Spinal cord (tissue), 10 donors: ENCODE data around the gene KIF1B. TPM values are rescaled to one million over a fixed set of nuclear protein-coding genes. Genes with fewer than 3 reads are reported as not detected.

ENCODE experiments used
- DNase-seq, 6 donors: peaks; one replicate each; pipeline versions ENCODE4 v3.0.0 to v3.0.0-alpha.2; 2013 to 2015; ENCODE audit warnings: low spot score in 6 of 6, low read depth in 4 of 6
- H3K27ac ChIP-seq: one replicate; pipeline ENCODE4 v1.5.1; 2013; ENCODE audit warnings: low read depth, low read length, control low read depth
- H3K27me3 ChIP-seq: one replicate; pipeline ENCODE4 v1.6.1; 2013; ENCODE audit warnings: low read length; ENCODE audit not compliant: control insufficient read depth, insufficient read depth
- H3K36me3 ChIP-seq: one replicate; pipeline ENCODE4 v1.6.1; 2013; ENCODE audit warnings: low read length; ENCODE audit not compliant: control insufficient read depth, insufficient read depth
- H3K4me1 ChIP-seq: one replicate; pipeline ENCODE4 v1.6.1; 2013; ENCODE audit warnings: low read length; ENCODE audit not compliant: control insufficient read depth, insufficient read depth
- H3K4me3 ChIP-seq: one replicate; pipeline ENCODE4 v1.5.1; 2013; ENCODE audit warnings: low read depth, low read length, control low read depth
- H3K9me3 ChIP-seq: one replicate; pipeline ENCODE4 v1.6.1; 2013; ENCODE audit warnings: low read length; ENCODE audit not compliant: control insufficient read depth, insufficient read depth
- whole genome bisulfite sequencing: methylation state at CpG from one replicate; pipeline ENCODE4 v1.1.5; 2013; ENCODE audit warnings: missing lambda C conversion rate; ENCODE audit not compliant: insufficient coverage; 5-methylcytosine and 5-hydroxymethylcytosine counted together
- polyA plus RNA-seq, 2 donors: library from polyadenylated mRNA; unstranded; fragments of 120-200 nt; gene quantifications; one replicate each; pipeline ENCODE4 v1.2.1, GENCODE V29; 2013; ENCODE audit not compliant: insufficient read length in 2 of 2
- total RNA-seq, 2 donors: library from RNA; depleted of rRNA in 1 of 2; stranded (reverse); fragments of 120-200 nt in 1 of 2; fragments of >200 nt in 1 of 2; gene quantifications; one replicate each; pipeline versions ENCODE4 v1.2.3 to v1.2.4, GENCODE V29; 2013 to 2014
- donor health status: healthy.

KIF1B gene
- total and polyA plus RNA-seq, 4 donors, result 102 to 220 (median 195) TPM

DNA sequence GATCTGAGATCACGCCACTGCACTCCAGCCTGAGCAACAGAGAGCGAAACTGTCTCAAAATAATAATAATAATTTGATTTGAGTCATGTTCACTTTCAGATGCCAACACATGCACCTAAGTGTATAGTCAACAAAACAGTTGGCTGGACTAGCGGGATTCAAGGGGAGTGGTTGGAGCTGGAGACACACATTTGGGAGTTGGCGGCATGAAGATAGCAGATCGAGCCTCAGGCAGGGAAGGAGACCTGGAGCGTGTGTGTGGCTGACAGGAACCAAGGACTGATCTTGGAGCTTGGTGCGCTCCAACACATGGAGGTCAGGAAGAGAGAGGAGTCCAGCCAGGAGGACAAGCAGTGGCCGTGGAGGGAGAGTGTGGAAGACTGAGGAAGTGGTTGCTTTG, 173.8 kb downstream of the KIF1B start:
- no peak overlapping the region for H3K4me3 ChIP-seq
- peaks cover 10% of the 10 kb centered on the region for H3K4me1 ChIP-seq
- H3K36me3 ChIP-seq, result peaks cover 52% of the 10 kb centered on the region
- H3K27ac ChIP-seq, result no peak overlapping the region
- WGBS, result 100% methylated on average over 5 of the region's 8 CpGs
- DNase-seq, result no peak
- no peaks in the 10 kb centered on the region for H3K9me3 ChIP-seq
- H3K27me3 ChIP-seq, result no peaks in the 10 kb centered on the region

DNA sequence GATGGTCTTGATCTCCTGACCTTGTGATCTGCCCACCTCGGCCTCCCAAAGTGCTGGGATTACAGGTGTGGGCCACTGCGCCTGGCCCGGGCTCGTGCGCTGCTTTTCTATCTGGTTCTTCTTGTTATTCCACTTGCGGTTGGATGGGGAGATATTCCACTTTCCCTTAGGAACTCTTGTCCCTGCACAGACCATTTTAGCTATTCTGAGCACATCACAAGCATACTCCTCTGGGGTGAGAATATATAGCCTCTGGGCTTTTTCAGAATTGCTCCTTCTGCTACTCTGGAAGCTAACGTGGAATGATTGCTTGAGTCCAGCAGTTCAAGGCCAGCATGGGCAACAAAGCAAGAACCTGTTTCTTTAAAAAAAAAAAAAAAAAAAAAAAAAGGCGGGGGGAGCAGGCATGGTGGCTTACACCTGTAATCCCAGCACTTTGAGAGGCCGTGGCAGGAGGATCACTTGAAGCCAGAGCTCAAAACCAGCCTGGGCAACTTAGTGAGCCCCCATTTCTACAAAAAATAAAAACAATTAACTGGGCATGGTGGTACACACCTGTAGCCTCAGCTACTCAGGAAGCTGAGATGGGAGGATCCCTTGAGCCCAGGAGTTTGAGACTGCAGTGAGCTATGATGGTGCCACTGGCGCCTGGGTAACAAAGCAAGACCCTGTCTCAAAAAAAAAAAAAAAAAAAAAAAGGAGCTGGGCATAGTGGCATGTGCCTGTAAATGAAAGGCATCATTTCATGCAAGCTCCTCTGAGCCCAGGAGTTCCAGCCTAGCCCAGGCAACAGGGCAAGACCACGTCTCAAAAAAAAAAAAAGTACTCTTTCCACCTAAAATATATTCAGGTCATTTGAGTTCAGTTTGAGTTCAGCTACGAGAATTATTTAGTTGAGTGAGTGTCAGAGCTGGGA, 176.6 kb downstream of the KIF1B start:
- peak in 1 of 6 donors; percentile 12 for DNase-seq
- Histone ChIP-seq H3K27me3 (no peaks in the 10 kb centered on the region), H3K27ac (peak overlapping the region; percentile 84), H3K9me3 (no peaks in the 10 kb centered on the region), H3K4me1 (peaks cover 10% of the 10 kb centered on the region), H3K36me3 (peaks cover 43% of the 10 kb centered on the region), H3K4me3 (peak overlapping the region; percentile 9)
- whole genome bisulfite sequencing, result no CpG with 5 or more reads among the region's 12 CpGs

DNA sequence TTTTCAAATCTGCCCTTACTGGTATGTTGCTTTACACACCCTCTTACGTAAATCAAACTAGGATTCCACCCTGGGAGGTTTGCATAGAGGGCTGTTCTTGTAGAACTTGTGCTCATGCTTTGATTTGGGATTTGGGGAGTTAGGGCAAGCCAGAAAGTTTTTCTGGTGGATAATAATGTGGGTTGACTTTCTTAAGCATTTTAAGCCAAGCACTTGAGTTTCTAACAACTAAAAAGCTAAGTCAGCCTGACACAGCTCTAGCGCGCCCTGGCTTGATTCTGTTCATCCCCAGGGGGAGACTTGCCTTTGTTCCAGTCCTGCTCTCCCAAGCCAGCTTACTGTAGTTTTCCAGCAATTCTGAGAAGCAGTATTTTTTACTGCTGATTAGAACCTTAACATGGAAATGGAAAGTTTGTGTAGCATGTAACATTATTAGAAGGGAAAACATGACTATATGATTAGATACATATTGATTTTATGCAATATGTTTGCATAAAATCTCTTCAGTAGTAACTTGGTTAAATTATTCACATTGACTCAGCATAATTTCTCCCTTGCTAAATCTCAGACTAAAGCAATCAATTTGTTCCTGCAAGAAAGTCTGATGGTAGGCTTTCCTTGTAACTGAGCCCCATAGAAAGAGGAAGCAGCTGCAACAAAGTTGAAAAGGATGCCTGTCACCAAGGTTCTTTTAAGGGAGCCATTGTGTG, 177.5 kb downstream of the KIF1B start:
- H3K4me3 ChIP-seq, result peak overlapping the region; percentile 9
- H3K9me3 ChIP-seq, result no peaks in the 10 kb centered on the region
- H3K36me3 ChIP-seq, result peaks cover 35% of the 10 kb centered on the region
- DNase-seq, result peak in 3 of 6 donors; percentile 15 to 59 (median 44)
- H3K27me3 ChIP-seq, result no peaks in the 10 kb centered on the region
- peaks cover 10% of the 10 kb centered on the region for H3K4me1 ChIP-seq
- no CpG with 5 or more reads among the region's 3 CpGs for WGBS
- H3K27ac ChIP-seq, result peak overlapping the region; percentile 84

DNA sequence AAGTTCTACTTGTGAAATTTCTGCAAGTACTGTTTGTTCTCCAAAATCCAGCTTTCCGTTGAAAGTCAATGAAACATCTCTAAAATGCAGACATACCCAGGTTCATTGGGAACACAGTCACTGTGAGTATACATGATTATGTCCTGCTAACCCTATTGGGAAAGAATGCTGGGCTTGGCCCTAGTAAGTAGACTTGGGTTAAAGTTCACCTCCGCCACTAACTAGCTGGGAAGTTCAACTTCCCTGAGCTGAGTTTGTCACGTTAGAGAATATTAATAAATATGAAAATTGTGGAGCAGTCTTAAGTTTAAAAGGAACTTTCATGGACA, 178.0 kb downstream of the KIF1B start:
- WGBS, result 100% methylated on average over 1 of the region's 3 CpGs
- peak overlapping the region; percentile 84 for H3K27ac ChIP-seq
- no peaks in the 10 kb centered on the region for H3K9me3 ChIP-seq
- no peak overlapping the region for H3K4me3 ChIP-seq
- H3K27me3 ChIP-seq, result no peaks in the 10 kb centered on the region
- no peak for DNase-seq
- H3K4me1 ChIP-seq, result peaks cover 10% of the 10 kb centered on the region
- peaks cover 35% of the 10 kb centered on the region for H3K36me3 ChIP-seq

DNA sequence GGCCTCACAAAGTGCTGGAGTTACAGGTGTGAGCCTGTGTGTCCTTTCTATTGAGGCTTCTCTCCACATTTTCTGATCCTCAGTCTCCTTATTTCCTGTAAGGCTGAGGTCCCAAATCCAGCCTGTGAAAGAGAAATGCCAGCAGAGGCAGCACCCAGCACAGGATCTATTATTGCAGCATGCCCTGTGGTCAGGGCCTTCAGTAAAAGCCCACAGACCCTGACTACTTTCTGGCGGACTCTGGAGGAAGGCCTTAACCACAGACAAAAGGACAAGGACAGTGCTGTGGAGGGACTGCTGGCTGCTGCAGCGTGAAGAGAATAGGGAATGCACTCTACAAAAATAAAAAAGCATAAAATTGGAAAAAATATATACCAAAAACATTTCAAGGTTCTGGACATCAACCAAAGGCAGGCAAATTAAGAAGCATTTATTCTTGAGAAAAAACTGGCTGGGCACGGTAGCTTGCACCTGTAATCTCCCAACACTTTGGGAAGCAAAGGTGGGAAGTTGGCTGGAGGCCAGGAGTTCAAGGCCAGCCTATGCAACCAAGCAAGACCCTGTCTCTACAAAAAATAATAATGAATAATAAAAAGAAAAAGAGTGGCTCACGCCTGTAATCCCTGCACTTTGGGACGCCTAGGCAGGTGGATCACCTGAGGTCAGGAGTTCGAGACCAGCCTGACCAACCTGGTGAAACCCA, 179.1 kb downstream of the KIF1B start:
- H3K9me3 ChIP-seq, result peaks cover under 1% of the 10 kb centered on the region
- no peak overlapping the region for H3K4me3 ChIP-seq
- H3K27me3 ChIP-seq, result no peaks in the 10 kb centered on the region
- 96% methylated on average over 3 of the region's 6 CpGs for WGBS
- H3K36me3 ChIP-seq, result peaks cover 25% of the 10 kb centered on the region
- peaks cover 10% of the 10 kb centered on the region for H3K4me1 ChIP-seq
- no peak for DNase-seq
- no peak overlapping the region for H3K27ac ChIP-seq

DNA sequence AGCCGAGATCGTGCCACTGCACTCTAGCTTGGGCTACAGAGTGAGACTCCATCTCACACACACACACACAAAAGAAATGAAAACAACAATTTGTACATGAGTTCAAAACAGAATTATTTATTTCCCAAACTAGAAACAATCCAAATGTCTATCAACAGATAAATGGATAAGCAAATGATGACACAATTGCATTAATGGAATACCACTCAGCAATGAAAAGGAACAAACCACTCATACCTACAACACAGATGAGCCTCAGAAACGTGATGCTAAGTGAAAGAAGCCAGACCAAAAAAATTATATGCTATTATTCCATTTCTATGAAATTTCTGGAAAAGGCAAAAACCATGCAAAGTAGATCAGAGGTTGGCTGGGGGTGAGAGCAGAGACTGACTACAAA, 186.5 kb downstream of the KIF1B start:
- no peak for DNase-seq
- H3K36me3 ChIP-seq, result peaks cover 5% of the 10 kb centered on the region
- H3K4me1 ChIP-seq, result peaks cover 21% of the 10 kb centered on the region
- H3K9me3 ChIP-seq, result peaks cover 3% of the 10 kb centered on the region
- H3K4me3 ChIP-seq, result no peak overlapping the region
- WGBS, result 100% methylated on average over 1 of the region's 3 CpGs
- no peak overlapping the region for H3K27ac ChIP-seq
- H3K27me3 ChIP-seq, result no peaks in the 10 kb centered on the region

DNA sequence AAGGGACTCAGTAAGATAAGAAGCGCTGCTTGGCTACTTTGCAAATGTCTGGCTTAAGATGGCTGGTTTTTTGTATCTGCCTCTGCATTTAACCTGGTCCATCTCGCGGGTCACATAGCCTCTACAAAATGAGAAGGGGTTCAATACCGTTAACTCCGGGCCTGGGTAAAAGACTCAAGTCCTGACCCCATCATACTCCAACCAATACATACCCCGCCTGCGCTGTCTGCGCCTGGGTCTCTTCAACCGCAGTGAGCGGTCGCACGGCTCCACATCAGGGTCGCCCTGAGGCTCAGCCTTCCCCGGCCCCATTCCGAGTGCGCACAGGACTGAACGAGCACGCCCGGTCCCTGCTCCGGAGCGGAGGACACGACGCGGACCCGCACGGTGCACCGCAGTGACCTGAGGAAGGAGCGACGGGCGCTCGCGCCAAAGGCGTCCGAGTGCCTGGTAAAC, 187.9 kb downstream of the KIF1B start:
- Histone ChIP-seq H3K36me3 (peaks cover 18% of the 10 kb centered on the region), H3K27ac (peak overlapping the region; percentile 79), H3K27me3 (no peaks in the 10 kb centered on the region), H3K4me1 (peaks cover 21% of the 10 kb centered on the region), H3K9me3 (peaks cover 3% of the 10 kb centered on the region), H3K4me3 (peak overlapping the region; percentile 81)
- no peak for DNase-seq
- WGBS, result 2% methylated on average over 34 of the region's 34 CpGs

DNA sequence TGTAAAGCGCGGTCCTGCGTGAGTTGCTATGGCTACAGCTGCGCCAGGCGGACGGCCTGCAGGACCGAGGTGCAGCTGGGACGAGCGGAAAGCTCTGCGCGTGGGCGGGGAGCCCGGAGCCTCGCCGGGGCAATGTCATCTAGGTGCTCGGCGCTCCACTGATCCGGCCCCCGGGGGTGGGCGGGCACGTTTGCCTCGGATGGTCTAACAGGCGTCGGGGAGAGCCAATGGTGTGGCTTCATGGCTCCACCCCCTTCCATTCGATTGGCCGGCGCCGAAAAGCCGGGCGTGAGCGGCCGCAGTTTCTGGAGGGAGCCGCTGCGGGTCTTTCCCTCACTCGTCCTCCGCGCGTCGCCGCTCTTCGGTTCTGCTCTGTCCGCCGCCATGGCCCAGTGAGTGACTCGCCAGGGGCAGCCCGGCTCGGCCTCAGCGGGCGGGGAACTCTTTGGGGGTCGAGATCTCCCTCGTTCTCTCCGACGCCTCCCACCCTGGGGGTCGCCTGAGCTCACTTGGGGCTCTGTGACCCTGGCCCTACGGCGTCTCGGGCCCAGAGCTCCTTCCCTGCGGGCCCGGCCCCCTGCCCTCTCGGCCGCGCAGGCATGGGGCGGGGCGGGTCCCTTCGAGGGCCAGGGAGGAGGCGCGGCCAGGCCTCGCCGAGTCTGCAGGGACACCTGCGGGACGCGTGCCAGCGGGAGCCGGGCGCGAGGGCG, 188.5 kb downstream of the KIF1B start, which contains the start of gene PGD:
Gene PGD, plus strand, starts transcription at position 331 of the 710 bp plus-strand sequence. Its CDS starts 54 bp downstream, at position 385.
- WGBS, result under 1% methylated on average over 76 of the region's 76 CpGs
- Histone ChIP-seq H3K36me3 (peaks cover 22% of the 10 kb centered on the region), H3K9me3 (peaks cover 3% of the 10 kb centered on the region), H3K27me3 (no peaks in the 10 kb centered on the region), H3K4me1 (peaks cover 21% of the 10 kb centered on the region), H3K4me3 (peak within 1 kb of the TSS; percentile 81), H3K27ac (peak within 1 kb of the TSS; percentile 93)
- peak; percentile 88 to 99 (median 96) for DNase-seq

DNA sequence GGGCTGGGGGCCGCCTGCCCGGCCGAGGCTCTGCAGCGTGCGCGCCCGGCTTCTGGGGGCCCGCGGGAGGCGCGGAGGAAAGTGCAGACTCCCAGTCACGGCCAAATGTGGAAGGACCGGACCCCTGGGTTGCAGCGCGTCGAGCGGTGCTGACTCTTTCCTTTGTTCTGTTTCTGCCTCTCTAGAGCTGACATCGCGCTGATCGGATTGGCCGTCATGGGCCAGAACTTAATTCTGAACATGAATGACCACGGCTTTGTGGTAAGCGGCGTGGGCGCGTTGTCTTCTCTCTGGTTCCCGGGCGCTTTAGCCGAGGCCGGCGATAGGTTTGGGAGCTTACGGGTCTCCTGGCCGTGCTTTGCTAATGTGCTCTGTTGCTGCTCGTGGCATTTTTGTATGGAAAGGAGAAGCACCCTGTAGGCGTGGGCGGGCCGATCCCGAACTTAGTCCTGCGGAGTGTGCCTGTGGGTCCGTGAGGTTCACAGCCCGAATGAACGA, 189.1 kb downstream of the KIF1B start:
- DNase-seq, result peak in 4 of 6 donors; percentile 15 to 71 (median 22)
- Histone ChIP-seq H3K4me1 (peaks cover 21% of the 10 kb centered on the region), H3K4me3 (peak overlapping the region; percentile 71), H3K36me3 (peaks cover 28% of the 10 kb centered on the region), H3K27ac (peak overlapping the region; percentile 93), H3K9me3 (peaks cover 1% of the 10 kb centered on the region), H3K27me3 (no peaks in the 10 kb centered on the region)
- WGBS, result 0% methylated on average over 42 of the region's 42 CpGs
